Right lobe of liver (tissue), 4 donors: ENCODE data around the gene KCNB1.

Experiments
- CTCF ChIP-seq, 4 donors: fragments of 200-600 bp in 3 of 4; fragments of 450-650 bp in 1 of 4; IDR thresholded peaks; one replicate each; pipeline versions ENCODE4 v1.5.1 to v1.8.0; 2016 to 2022; ENCODE audit warnings: antibody characterized with exemption in 4 of 4, mild to moderate bottlenecking in 2 of 4
- POLR2A ChIP-seq: fragments of 450-650 bp; IDR thresholded peaks from one replicate; pipeline ENCODE4 v1.6.1; 2017; ENCODE audit warnings: antibody characterized with exemption, mild to moderate bottlenecking
- donor health status: DM: no; HTN: no; CAD: no.
- donor health status: DM: no; HTN: no; CAD: no.
- donor health status: DM: no; HTN: yes; CAD: no.

GRCh38 chr20:49511788-49512525 lies 29.5 kb upstream of the KCNB1 start:
- TF ChIP-seq CTCF (IDR thresholded peaks at IDR 0.05) (no peak), POLR2A (no peak)
